ENCODE data around the gene ZFX. TPM values are rescaled to one million over a fixed set of nuclear protein-coding genes. Genes with fewer than 3 reads are reported as not detected.

Gene ZFX
- total RNA-seq, 1 donor from 2014 or later: 59.1 TPM

- no peak overlapping the region for H2AFZ ChIP-seq (replicated peaks)
- H3K36me3 Mint-ChIP-seq: no peaks in the 10 kb centered on the region
- H3K9me3 ChIP-seq (ENCODE audit: low read depth): no peaks in the 10 kb centered on the region
- no peaks in the 10 kb centered on the region for H3K4me1 Mint-ChIP-seq
- no peaks in the 10 kb centered on the region for H3K36me3 ChIP-seq
- no peak overlapping the region for H3K4me3 ChIP-seq
- no peaks in the 10 kb centered on the region for H3F3A ChIP-seq (ENCODE audit: low read depth)
- no peaks in the 10 kb centered on the region for H3K79me2 ChIP-seq (ENCODE audit: low read depth)
- no peaks in the 10 kb centered on the region for H4K20me1 ChIP-seq (ENCODE audit: low read depth)
- H3K27ac ChIP-seq: no peak overlapping the region
- H3K9ac ChIP-seq: no peak overlapping the region
- peaks cover 12% of the 10 kb centered on the region for H3K4me1 ChIP-seq
- no peak for DNase-seq (ENCODE audit: low spot score)
- no peak overlapping the region for H3K27ac Mint-ChIP-seq
- H3K9me3 Mint-ChIP-seq: no peaks in the 10 kb centered on the region
- TF ChIP-seq EZH2 (IDR thresholded peaks at IDR 0.05): no peak
- TF ChIP-seq CTCF (IDR thresholded peaks at IDR 0.05): no peak
- no peak for TF ChIP-seq EZH2phosphoT487 (IDR thresholded peaks at IDR 0.05)
- no peak overlapping the region for H3K4me2 ChIP-seq
- no peaks in the 10 kb centered on the region for H3K27me3 ChIP-seq
- peaks cover 5% of the 10 kb centered on the region for H3K27me3 Mint-ChIP-seq (ENCODE audit: insufficient read depth, low read depth)
- H3K4me3 Mint-ChIP-seq: no peak overlapping the region
Observed at GRCh38 chrX:24253030-24253429, 103.5 kb downstream of the ZFX start.

DNA sequence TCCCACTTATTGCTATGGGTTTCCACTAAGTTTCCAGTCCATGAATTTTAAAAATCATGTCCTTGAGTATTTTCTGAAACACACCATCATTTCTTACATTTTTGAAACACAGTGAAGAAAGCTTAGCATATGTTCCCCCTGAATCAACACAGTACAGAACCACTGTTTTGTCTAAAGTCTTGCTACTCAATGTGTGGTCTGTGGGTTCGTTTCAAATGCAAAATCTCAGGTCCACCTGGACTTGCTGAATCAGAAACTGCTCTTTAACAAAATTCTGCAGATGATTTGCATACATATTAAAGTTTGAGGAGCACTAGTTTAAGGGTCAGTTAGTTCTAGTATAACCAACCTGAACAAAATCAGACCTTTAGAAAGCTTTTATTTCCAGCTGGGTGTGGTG is 103.9 kb downstream of the ZFX start:
- H3K4me1 Mint-ChIP-seq: no peaks in the 10 kb centered on the region
- Histone ChIP-seq H3K27ac (no peak overlapping the region), H3K4me3 (no peak overlapping the region), H3F3A (ENCODE audit: low read depth) (no peaks in the 10 kb centered on the region), H3K9ac (no peak overlapping the region), H3K36me3 (no peaks in the 10 kb centered on the region), H4K20me1 (ENCODE audit: low read depth) (no peaks in the 10 kb centered on the region), H3K4me1 (peaks cover 12% of the 10 kb centered on the region), H2AFZ (replicated peaks) (no peak overlapping the region), H3K27me3 (no peaks in the 10 kb centered on the region), H3K79me2 (ENCODE audit: low read depth) (no peaks in the 10 kb centered on the region), H3K4me2 (no peak overlapping the region), H3K9me3 (ENCODE audit: low read depth) (no peaks in the 10 kb centered on the region)
- H3K27me3 Mint-ChIP-seq (ENCODE audit: insufficient read depth, low read depth): peaks cover 2% of the 10 kb centered on the region
- H3K27ac Mint-ChIP-seq: no peak overlapping the region
- H3K9me3 Mint-ChIP-seq: no peaks in the 10 kb centered on the region
- no peak for DNase-seq (ENCODE audit: low spot score)
- TF ChIP-seq CTCF (IDR thresholded peaks at IDR 0.05) (no peak), EZH2phosphoT487 (IDR thresholded peaks at IDR 0.05) (no peak), EZH2 (IDR thresholded peaks at IDR 0.05) (no peak)
- H3K4me3 Mint-ChIP-seq: no peak overlapping the region
- no peaks in the 10 kb centered on the region for H3K36me3 Mint-ChIP-seq

GRCh38 chrX:24257011-24257410 is 107.5 kb downstream of the ZFX start:
- Histone ChIP-seq H3K36me3 (no peaks in the 10 kb centered on the region), H3K9me3 (ENCODE audit: low read depth) (no peaks in the 10 kb centered on the region), H3K27ac (no peak overlapping the region), H3K27me3 (no peaks in the 10 kb centered on the region), H2AFZ (replicated peaks) (no peak overlapping the region), H3F3A (ENCODE audit: low read depth) (no peaks in the 10 kb centered on the region), H3K4me1 (no peaks in the 10 kb centered on the region), H3K9ac (no peak overlapping the region), H3K4me2 (no peak overlapping the region), H3K4me3 (no peak overlapping the region), H3K79me2 (ENCODE audit: low read depth) (no peaks in the 10 kb centered on the region), H4K20me1 (ENCODE audit: low read depth) (no peaks in the 10 kb centered on the region)
- H3K36me3 Mint-ChIP-seq: no peaks in the 10 kb centered on the region
- H3K9me3 Mint-ChIP-seq: no peaks in the 10 kb centered on the region
- no peak for DNase-seq (ENCODE audit: low spot score)
- no peak overlapping the region for H3K4me3 Mint-ChIP-seq
- H3K27ac Mint-ChIP-seq: no peak overlapping the region
- peaks cover 5% of the 10 kb centered on the region for H3K27me3 Mint-ChIP-seq (ENCODE audit: insufficient read depth, low read depth)
- no peak for TF ChIP-seq EZH2 (IDR thresholded peaks at IDR 0.05)
- TF ChIP-seq EZH2phosphoT487 (IDR thresholded peaks at IDR 0.05): no peak
- TF ChIP-seq CTCF (IDR thresholded peaks at IDR 0.05): no peak
- H3K4me1 Mint-ChIP-seq: peaks cover 3% of the 10 kb centered on the region

Data from neural progenitor cell (in vitro differentiated cells).